Vagina (tissue), 2 donors: ENCODE results near the gene SLC1A5. TPM values are rescaled to one million over a fixed set of nuclear protein-coding genes. Genes with fewer than 3 reads are reported as not detected.

Experiments used
- DNase-seq, 2 donors: peaks; one replicate each; pipeline ENCODE4 v3.0.0-alpha.2; 2017; ENCODE audit errors: extremely low spot score in 2 of 2
- H3K27ac ChIP-seq: fragments of 200-600 bp; sonication (generic); one replicate; pipeline ENCODE4 v1.5.1; 2019
- H3K27me3 ChIP-seq: fragments of 200-600 bp; sonication (generic); one replicate; pipeline ENCODE4 v1.5.1; 2019
- H3K36me3 ChIP-seq, 2 donors: fragments of 200-600 bp; sonication (generic); one replicate each; pipeline ENCODE4 v1.5.1; 2017 to 2019
- H3K4me1 ChIP-seq: fragments of 200-600 bp; sonication (generic); one replicate; pipeline ENCODE4 v1.5.1; 2019
- H3K4me3 ChIP-seq, 2 donors: fragments of 200-600 bp; sonication (generic); 1 replicate in 1 of 2; 2 replicates in 1 of 2; pipeline ENCODE4 v1.5.1; 2016 to 2019
- H3K9me3 ChIP-seq: fragments of 200-600 bp; sonication (generic); one replicate; pipeline ENCODE4 v1.5.1; 2019
- CTCF ChIP-seq, 3 experiments: fragments of 450-650 bp in 2 of 3; fragments of 200-600 bp in 1 of 3; sonication (generic) in 1 of 3; IDR thresholded peaks; one replicate each; pipeline ENCODE4 v1.5.1; 2017 to 2019; ENCODE audit warnings: antibody characterized with exemption in 3 of 3, mild to moderate bottlenecking in 2 of 3, moderate library complexity in 2 of 3
- POLR2A ChIP-seq, 2 donors: fragments of 450-650 bp; IDR thresholded peaks; one replicate each; pipeline ENCODE4 v1.6.1; 2017; ENCODE audit warnings: antibody characterized with exemption in 2 of 2, mild to moderate bottlenecking in 2 of 2, moderate library complexity in 2 of 2
- POLR2AphosphoS5 ChIP-seq, 2 donors: sonication (generic); formaldehyde crosslinking; IDR thresholded peaks; one replicate each; pipeline ENCODE4 v1.9.0; 2017; ENCODE audit warnings: antibody characterized with exemption in 2 of 2, mild to moderate bottlenecking in 2 of 2, low read depth in 1 of 2; ENCODE audit not compliant: insufficient read depth in 1 of 2
- intact Hi-C: fragments of 100-400 bp; cut with DNase I; formaldehyde crosslinking; loops from one replicate; pipeline ENCODE4 v1.15.1; 2023
- total RNA-seq: library from RNA; depleted of rRNA; stranded (reverse); fragments of >200 nt; gene quantifications from one replicate; pipeline ENCODE4 v1.2.3, GENCODE V29; 2016

The SLC1A5 gene
- total RNA-seq, 1 donor from 2014 or later: 147 TPM

GRCh38 chr19:46741447-46741846 lies 46.9 kb downstream of the SLC1A5 start:
- DNase-seq: no peak
- Histone ChIP-seq H3K27me3 (no peaks in the 10 kb centered on the region), H3K4me3 (no peak overlapping the region), H3K9me3 (no peaks in the 10 kb centered on the region), H3K4me1 (peaks cover 67% of the 10 kb centered on the region), H3K27ac (no peak overlapping the region), H3K36me3 (peaks cover 0 to 19% of the 10 kb centered on the region in 2 donors)
- intact Hi-C loops: no loop called here
- TF ChIP-seq POLR2AphosphoS5 (IDR thresholded peaks at IDR 0.05; ENCODE audit: insufficient read depth in 1 of 2, low read depth in 1 of 2) (no peak), CTCF (IDR thresholded peaks at IDR 0.05) (no peak), POLR2A (IDR thresholded peaks at IDR 0.05) (no peak)

- H3K27me3 ChIP-seq: no peaks in the 10 kb centered on the region
- DNase-seq: no peak
- no peak overlapping the region for H3K4me3 ChIP-seq
- intact Hi-C loops: no loop called here
- no peaks in the 10 kb centered on the region for H3K9me3 ChIP-seq
- TF ChIP-seq CTCF (IDR thresholded peaks at IDR 0.05): no peak
- TF ChIP-seq POLR2AphosphoS5 (IDR thresholded peaks at IDR 0.05; ENCODE audit: insufficient read depth in 1 of 2, low read depth in 1 of 2): no peak
- no peak for TF ChIP-seq POLR2A (IDR thresholded peaks at IDR 0.05)
- peaks cover 55% of the 10 kb centered on the region for H3K4me1 ChIP-seq
- H3K27ac ChIP-seq: no peak overlapping the region
- H3K36me3 ChIP-seq: peaks cover 0 to 37% of the 10 kb centered on the region in 2 donors
Observed at GRCh38 chr19:46739290-46739771, 49.1 kb downstream of the SLC1A5 start.

- intact Hi-C loops: no loop called here
- Histone ChIP-seq H3K27ac (no peak overlapping the region), H3K4me3 (no peak overlapping the region), H3K9me3 (no peaks in the 10 kb centered on the region), H3K36me3 (peaks cover 0 to 53% of the 10 kb centered on the region in 2 donors), H3K4me1 (peaks cover 39% of the 10 kb centered on the region), H3K27me3 (no peaks in the 10 kb centered on the region)
- TF ChIP-seq CTCF (IDR thresholded peaks at IDR 0.05) (no peak), POLR2A (IDR thresholded peaks at IDR 0.05) (no peak), POLR2AphosphoS5 (IDR thresholded peaks at IDR 0.05; ENCODE audit: insufficient read depth in 1 of 2, low read depth in 1 of 2) (no peak)
- DNase-seq: no peak
Observed at GRCh38 chr19:46737761-46738171, 50.6 kb downstream of the SLC1A5 start.

- peaks cover 35% of the 10 kb centered on the region for H3K4me1 ChIP-seq
- no peaks in the 10 kb centered on the region for H3K27me3 ChIP-seq
- TF ChIP-seq POLR2AphosphoS5 (IDR thresholded peaks at IDR 0.05; ENCODE audit: insufficient read depth in 1 of 2, low read depth in 1 of 2): no peak
- TF ChIP-seq POLR2A (IDR thresholded peaks at IDR 0.05): no peak
- no peak for TF ChIP-seq CTCF (IDR thresholded peaks at IDR 0.05)
- H3K4me3 ChIP-seq: no peak overlapping the region
- H3K27ac ChIP-seq: no peak overlapping the region
- no peak for DNase-seq
- H3K36me3 ChIP-seq: peaks cover 0 to 58% of the 10 kb centered on the region in 2 donors
- no peaks in the 10 kb centered on the region for H3K9me3 ChIP-seq
- intact Hi-C loops: no loop called here
Observed at GRCh38 chr19:46737298-46737654, 51.1 kb downstream of the SLC1A5 start.

- H3K27ac ChIP-seq: no peak overlapping the region
- intact Hi-C loops: no loop called here
Observed at GRCh38 chr19:46736531-46737297, 51.7 kb downstream of the SLC1A5 start.

More at GRCh38 chr19:46736531-46737297, 51.7 kb downstream of the SLC1A5 start:
- H3K27me3 ChIP-seq: no peaks in the 10 kb centered on the region
- DNase-seq: no peak
- H3K4me3 ChIP-seq: no peak overlapping the region
- peaks cover 0 to 62% of the 10 kb centered on the region in 2 donors for H3K36me3 ChIP-seq
- peaks cover 35% of the 10 kb centered on the region for H3K4me1 ChIP-seq
- TF ChIP-seq CTCF (IDR thresholded peaks at IDR 0.05) (no peak), POLR2AphosphoS5 (IDR thresholded peaks at IDR 0.05; ENCODE audit: insufficient read depth in 1 of 2, low read depth in 1 of 2) (no peak), POLR2A (IDR thresholded peaks at IDR 0.05) (no peak)
- H3K9me3 ChIP-seq: no peaks in the 10 kb centered on the region
